ENCODE results near the gene TRIP11. TPM values are rescaled to one million over a fixed set of nuclear protein-coding genes. Genes with fewer than 3 reads are reported as not detected.
A peak's percentile ranks its signal among the peaks of the same experiment; 100 is the strongest.

The TRIP11 gene
- total and polyA plus RNA-seq, 8 donors: 3.5 to 135 (median 30.9) TPM

- intact Hi-C loops (cut with DNase I; ENCODE audit: low total_unique reads): no loop called here
Measured at GRCh38 chr14:91920526-91920925, 119.3 kb downstream of the TRIP11 start.

GRCh38 chr14:91919814-91920213, 120.0 kb downstream of the TRIP11 start:
- intact Hi-C loops (cut with DNase I; ENCODE audit: low total_unique reads): loop anchor here (10.0 kb wide), 1 partner anchor 265 kb away; no protein-coding TSS in a partner anchor
- Histone ChIP-seq H3K4me1 (peaks cover 4 to 33% (median 19%) of the 10 kb centered on the region in 4 donors), H3K4me3 (no peak overlapping the region), H3K27ac (peak overlapping the region; percentile 34 to 63 (median 53)), H3K36me3 (peaks cover 0 to 6% (median 0%) of the 10 kb centered on the region in 4 donors), H3K9me3 (no peaks in the 10 kb centered on the region), H3K27me3 (no peaks in the 10 kb centered on the region)
- WGBS, 5 donors: 20 to 58% (median 45%) methylated on average over 4 of the region's 4 CpGs
- TF ChIP-seq CTCF (IDR thresholded peaks at IDR 0.05): no peak
- no peak for TF ChIP-seq POLR2A (IDR thresholded peaks at IDR 0.05)
- peak in 1 of 2 donors; percentile 42 for DNase-seq

More at GRCh38 chr14:91920526-91920925, 119.3 kb downstream of the TRIP11 start:
- DNase-seq: no peak
- TF ChIP-seq CTCF (IDR thresholded peaks at IDR 0.05) (no peak), POLR2AphosphoS5 (IDR thresholded peaks at IDR 0.05) (no peak)
- Histone ChIP-seq H3K36me3 (peaks cover 0 to 6% (median 0%) of the 10 kb centered on the region in 4 donors), H3K4me3 (no peak overlapping the region), H3K27me3 (no peaks in the 10 kb centered on the region), H3K4me1 (peaks cover 8 to 40% (median 22%) of the 10 kb centered on the region in 4 donors), H3K27ac (no peak overlapping the region), H3K9me3 (no peaks in the 10 kb centered on the region)
- 61 to 76% (median 72%) methylated on average over 3 of the region's 3 CpGs for WGBS, 5 donors

GRCh38 chr14:91918186-91918883, 121.5 kb downstream of the TRIP11 start:
- peak in 1 of 2 donors; percentile 79 for DNase-seq
- Histone ChIP-seq H3K27me3 (no peaks in the 10 kb centered on the region), H3K4me1 (peaks cover 4 to 30% (median 19%) of the 10 kb centered on the region in 4 donors), H3K27ac (peak overlapping the region in 4 of 5 donors; percentile 47 to 61 (median 55)), H3K4me3 (no peak overlapping the region), H3K9me3 (no peaks in the 10 kb centered on the region), H3K36me3 (peaks cover 0 to 6% (median 0%) of the 10 kb centered on the region in 4 donors)
- intact Hi-C loops (cut with DNase I; ENCODE audit: low total_unique reads): loop anchor here (10.0 kb wide), 1 partner anchor 264 kb away; no protein-coding TSS in a partner anchor
- 55 to 66% (median 62%) methylated on average over 4 to 5 of the region's 5 CpGs for WGBS, 5 donors
- TF ChIP-seq POLR2A (IDR thresholded peaks at IDR 0.05) (no peak), POLR2AphosphoS5 (IDR thresholded peaks at IDR 0.05) (peak in 1 of 3 donors; percentile 13)

Other genes with a start within 250 kb of the TRIP11 start
- 100 to 1,000 TPM in 3 of 5 donors, 10 to 100 TPM in 2; 66.6 to 162 (median 106) TPM for gene TC2N, start 172.5 kb downstream of the TRIP11 start, total RNA-seq
- 10 to 100 TPM; 15.6 to 34.2 (median 19.7) TPM for gene TC2N, start 172.5 kb downstream of the TRIP11 start, polyA plus RNA-seq
- 100 to 1,000 TPM in 2 of 5 donors, 10 to 100 TPM in 3; 44.9 to 151 (median 76.3) TPM for gene FBLN5, start 92.4 kb downstream of the TRIP11 start, total RNA-seq
- gene FBLN5, start 92.4 kb downstream of the TRIP11 start, polyA plus RNA-seq: 10 to 100 TPM; 20.1 to 48.3 (median 22.7) TPM
- 100 to 1,000 TPM in 1 of 5 donors, 10 to 100 TPM in 3, 1 to 10 TPM in 1; 4.5 to 229 (median 31.6) TPM for gene ATXN3, start 66.5 kb upstream of the TRIP11 start, total RNA-seq
- 10 to 100 TPM; 11.7 to 36.8 (median 18.7) TPM for gene ATXN3, start 66.5 kb upstream of the TRIP11 start, polyA plus RNA-seq
- 100 to 1,000 TPM in 4 of 5 donors, 10 to 100 TPM in 1; 22.2 to 517 (median 230) TPM for gene NDUFB1, start 81.6 kb upstream of the TRIP11 start, total RNA-seq
- gene NDUFB1, start 81.6 kb upstream of the TRIP11 start, polyA plus RNA-seq: 1,000 to 10,000 TPM in 1 of 3 donors, 100 to 1,000 TPM in 2; 801 to 1,152 (median 912) TPM
- 10 to 100 TPM in 3 of 5 donors, 1 to 10 TPM in 2; 5.8 to 36.6 (median 24.3) TPM for gene CPSF2, start 81.9 kb upstream of the TRIP11 start, total RNA-seq
- 1 to 10 TPM; 5.5 to 8.3 (median 7.2) TPM for gene CPSF2, start 81.9 kb upstream of the TRIP11 start, polyA plus RNA-seq